Left ventricle myocardium inferior (tissue), 1 donor: ENCODE results near the gene ALDH16A1. TPM values are rescaled to one million over a fixed set of nuclear protein-coding genes. Genes with fewer than 3 reads are reported as not detected.

ENCODE experiments used
- DNase-seq: peaks from one replicate; pipeline ENCODE4 v3.0.0-alpha.2; 2020
- H3K27ac ChIP-seq: fragments of 200-600 bp; replicated peaks from 2 replicates; pipeline ENCODE4 v1.8.0; 2021
- H3K27me3 ChIP-seq: fragments of 200-600 bp; 2 replicates; pipeline ENCODE4 v1.8.0; 2021; ENCODE audit warnings: low read depth
- H3K36me3 ChIP-seq: fragments of 200-600 bp; 2 replicates; pipeline ENCODE4 v1.8.0; 2021
- H3K4me1 ChIP-seq: fragments of 200-600 bp; 2 replicates; pipeline ENCODE4 v1.8.0; 2021
- H3K4me3 ChIP-seq: fragments of 200-600 bp; 2 replicates; pipeline ENCODE4 v1.8.0; 2021; ENCODE audit warnings: mild to moderate bottlenecking, moderate library complexity
- H3K9me3 ChIP-seq: fragments of 200-600 bp; replicated peaks from 2 replicates; pipeline ENCODE4 v1.8.0; 2021
- CTCF ChIP-seq: fragments of 200-600 bp; IDR thresholded peaks from 2 replicates; pipeline ENCODE4 v1.8.0; 2021; ENCODE audit warnings: antibody characterized with exemption, mild to moderate bottlenecking, borderline replicate concordance
- intact Hi-C: fragments of 100-400 bp; cut with micrococcal nuclease; formaldehyde crosslinking; loops from one replicate; pipeline ENCODE4 v1.11.0; 2022
- total RNA-seq: library from RNA; stranded (reverse); fragmentation: NEBNext Ultra II Directional; extraction: Animal tissue kit (Norgen Biotek cat#: 25700); gene quantifications from one replicate; pipeline ENCODE4 v1.2.1, GENCODE V29; 2021
- donor health status: DM: no; HTN: yes; CAD: no; lungs with severe emphysema.

ALDH16A1 gene
- total RNA-seq, 1 donor from 2014 or later, result 9.6 TPM

- Histone ChIP-seq H3K9me3 (no peaks in the 10 kb centered on the region), H3K4me1 (peaks cover 3% of the 10 kb centered on the region), H3K36me3 (no peaks in the 10 kb centered on the region), H3K4me3 (no peak overlapping the region), H3K27me3 (peaks cover 85% of the 10 kb centered on the region), H3K27ac (no peak overlapping the region)
- no peak for TF ChIP-seq CTCF
- DNase-seq, result no peak
- intact Hi-C loops, result no loop called here
Measured at GRCh38 chr19:49415810-49416200, 37.2 kb upstream of the ALDH16A1 start.

- Histone ChIP-seq H3K27ac (no peak overlapping the region), H3K36me3 (no peaks in the 10 kb centered on the region), H3K4me3 (no peak overlapping the region), H3K4me1 (peaks cover 16% of the 10 kb centered on the region), H3K27me3 (peaks cover 95% of the 10 kb centered on the region), H3K9me3 (no peaks in the 10 kb centered on the region)
- intact Hi-C loops, result no loop called here
- DNase-seq, result no peak
- TF ChIP-seq CTCF, result no peak
Measured at GRCh38 chr19:49417088-49417487, 35.9 kb upstream of the ALDH16A1 start.

GRCh38 chr19:49418511-49418910 is 34.5 kb upstream of the ALDH16A1 start:
- no peak for DNase-seq
- H3K9me3 ChIP-seq, result no peaks in the 10 kb centered on the region
- H3K4me1 ChIP-seq, result peaks cover 30% of the 10 kb centered on the region
- no peak for TF ChIP-seq CTCF
- no peak overlapping the region for H3K4me3 ChIP-seq
- H3K27ac ChIP-seq, result no peak overlapping the region
- intact Hi-C loops, result no loop called here
- H3K27me3 ChIP-seq, result peaks cover 100% of the 10 kb centered on the region
- H3K36me3 ChIP-seq, result no peaks in the 10 kb centered on the region

GRCh38 chr19:49419173-49419572 is 33.9 kb upstream of the ALDH16A1 start:
- Histone ChIP-seq H3K27me3 (peaks cover 100% of the 10 kb centered on the region), H3K27ac (no peak overlapping the region), H3K36me3 (no peaks in the 10 kb centered on the region), H3K4me3 (no peak overlapping the region), H3K4me1 (peaks cover 35% of the 10 kb centered on the region), H3K9me3 (no peaks in the 10 kb centered on the region)
- intact Hi-C loops, result no loop called here
- no peak for DNase-seq
- TF ChIP-seq CTCF, result no peak

- H3K9me3 ChIP-seq, result no peaks in the 10 kb centered on the region
- H3K27ac ChIP-seq, result no peak overlapping the region
- no peak overlapping the region for H3K4me3 ChIP-seq
- peaks cover 35% of the 10 kb centered on the region for H3K4me1 ChIP-seq
- no peak for TF ChIP-seq CTCF
- no peak for DNase-seq
- H3K36me3 ChIP-seq, result no peaks in the 10 kb centered on the region
- intact Hi-C loops, result no loop called here
- peaks cover 100% of the 10 kb centered on the region for H3K27me3 ChIP-seq
Measured at GRCh38 chr19:49420227-49420626, 32.8 kb upstream of the ALDH16A1 start.
